Measurements from ENCODE around the gene APLP2. TPM values are rescaled to one million over a fixed set of nuclear protein-coding genes. Genes with fewer than 3 reads are reported as not detected.
A peak's percentile ranks its signal among the peaks of the same experiment; 100 is the strongest.

The APLP2 gene
- total and polyA plus RNA-seq, 2 of the 13 experiments (the other 11 are each of a cell fraction or from before 2014, with no cell fraction given): 315 to 594 TPM

GRCh38 chr11:130144141-130144540, 74.4 kb downstream of the APLP2 start (continued):
- TF ChIP-seq ZNF609 (CRISPR knock-in tag; IDR thresholded peaks at IDR 0.05; ENCODE audit: borderline replicate concordance) (peak; percentile 82; the same call in 1 of the 2 replicates), MNT (IDR thresholded peaks at IDR 0.05) (0 out of 2 replicates have a peak, but pooled peaks have one; percentile 7), ARID4A (CRISPR knock-in tag; IDR thresholded peaks at IDR 0.05; ENCODE audit: borderline replicate concordance) (peak; percentile 61; the same call in 1 of the 2 replicates), HNF1A (IDR thresholded peaks at IDR 0.05; ENCODE audit: low read depth) (0 out of 2 replicates have a peak, but pooled peaks have one; percentile 37), HNF1A (CRISPR knock-in tag; IDR thresholded peaks at IDR 0.05; ENCODE audit: borderline replicate concordance) (peak; percentile 59; the same call in 1 of the 2 replicates), KAT2B (IDR thresholded peaks at IDR 0.05; ENCODE audit: borderline replicate concordance, low read depth, low read length) (no peak), MTA1 (CRISPR knock-in tag; IDR thresholded peaks at IDR 0.05; ENCODE audit: borderline replicate concordance) (peak; percentile 73; the same call in 1 of the 2 replicates), KLF6 (CRISPR knock-in tag; IDR thresholded peaks at IDR 0.05) (peak; percentile 17; the same call in 1 of the 2 replicates), SP1 (IDR thresholded peaks at IDR 0.05) (no peak), SP1 (CRISPR knock-in tag; IDR thresholded peaks at IDR 0.05) (peak; percentile 38; the same call in 1 of the 2 replicates), UBTF (CRISPR knock-in tag; IDR thresholded peaks at IDR 0.05) (peak; percentile 31; the same call in 1 of the 2 replicates)

All from HepG2 (cell line).